ENCODE measurements around the gene CEP41. TPM values are rescaled to one million over a fixed set of nuclear protein-coding genes. Genes with fewer than 3 reads are reported as not detected.

CEP41 gene
- total RNA-seq, 1 experiment from 2014 or later: 21.6 TPM

DNA sequence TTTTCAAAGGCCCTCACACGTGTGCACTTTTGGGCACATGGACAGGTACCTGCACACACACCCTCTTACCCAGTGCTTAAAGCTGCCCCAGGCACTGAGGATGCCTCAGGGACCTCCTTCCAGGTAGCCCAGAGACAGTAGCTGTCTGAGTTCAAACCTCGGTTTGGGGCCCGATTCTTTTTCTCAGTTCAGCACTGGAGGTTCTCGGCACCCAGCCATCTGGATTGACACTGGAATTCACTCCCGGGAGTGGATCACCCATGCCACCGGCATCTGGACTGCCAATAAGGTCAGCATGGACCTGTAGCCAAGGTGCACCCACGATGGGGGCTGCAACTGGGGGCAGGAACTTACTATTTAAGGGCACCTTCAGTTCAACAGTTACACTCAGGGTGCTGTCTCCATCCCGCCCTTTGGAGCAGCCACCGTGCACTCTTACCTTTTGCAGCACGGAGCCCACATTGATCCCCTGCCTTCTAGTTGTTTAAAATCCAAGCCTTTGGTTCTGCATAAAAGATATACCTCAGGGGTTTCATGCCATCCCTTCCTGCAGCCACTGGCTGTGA, 78.5 kb downstream of the CEP41 start:
- H3K4me1 ChIP-seq (replicated peaks): peaks cover 63% of the 10 kb centered on the region
- DNase-seq (ENCODE audit: low read depth in 1 of 2, low spot score in 2 of 2): no peak

DNA sequence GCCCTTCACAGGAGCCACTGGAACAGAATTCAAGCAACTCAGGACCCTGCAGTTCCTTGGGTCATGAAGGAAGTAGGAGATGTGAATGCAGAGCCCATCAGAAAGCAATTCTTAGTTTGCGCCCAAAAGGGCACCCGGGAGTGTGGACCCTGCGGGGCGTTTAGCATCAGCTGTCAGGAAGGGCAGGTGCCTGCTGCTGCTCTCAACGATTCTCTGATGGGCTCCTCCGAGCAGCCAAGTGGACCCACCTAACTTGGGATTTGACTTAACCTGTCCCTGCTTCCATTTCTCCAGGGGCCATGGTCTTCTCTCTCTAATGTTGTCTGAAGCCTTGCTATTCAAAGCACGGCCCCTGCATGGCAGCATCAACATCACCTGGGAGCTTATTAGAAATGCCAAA, 79.1 kb downstream of the CEP41 start:
- H3K4me3 ChIP-seq: no peak overlapping the region
- H3K27me3 ChIP-seq (replicated peaks): no peaks in the 10 kb centered on the region
- H3K36me3 ChIP-seq: no peaks in the 10 kb centered on the region
- DNase-seq (ENCODE audit: low read depth in 1 of 2, low spot score in 2 of 2): no peak
- H3K4me1 ChIP-seq (replicated peaks): peaks cover 63% of the 10 kb centered on the region
- no peak overlapping the region for H3K27ac ChIP-seq
- no peaks in the 10 kb centered on the region for H3K9me3 ChIP-seq (replicated peaks)

More for the DNA sequence above, 78.5 kb downstream of the CEP41 start:
- Histone ChIP-seq H3K4me3 (no peak overlapping the region), H3K36me3 (no peaks in the 10 kb centered on the region), H3K27ac (no peak overlapping the region), H3K27me3 (replicated peaks) (no peaks in the 10 kb centered on the region), H3K9me3 (replicated peaks) (no peaks in the 10 kb centered on the region)

DNA sequence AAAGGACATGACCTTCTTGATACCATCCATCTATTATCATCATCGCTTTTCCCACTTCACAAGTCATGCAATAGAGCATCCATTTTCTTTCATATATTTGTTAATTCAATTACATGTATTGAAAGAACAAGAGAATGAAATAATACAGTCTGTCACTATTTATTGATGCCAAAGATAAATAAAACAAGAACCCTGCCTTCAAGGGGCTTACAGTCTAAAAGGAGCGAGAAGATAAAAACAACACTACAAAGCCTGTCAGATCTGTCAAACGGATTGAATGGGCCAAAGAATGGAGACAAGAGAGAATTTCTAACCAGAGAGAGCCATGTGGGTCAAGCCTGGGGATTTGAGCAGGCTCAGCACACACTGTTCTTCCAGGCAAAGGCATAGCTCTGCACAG, 80.3 kb downstream of the CEP41 start:
- H3K9me3 ChIP-seq (replicated peaks): no peaks in the 10 kb centered on the region
- H3K4me1 ChIP-seq (replicated peaks): peaks cover 60% of the 10 kb centered on the region
- H3K36me3 ChIP-seq: no peaks in the 10 kb centered on the region
- H3K4me3 ChIP-seq: no peak overlapping the region
- no peak overlapping the region for H3K27ac ChIP-seq
- no peaks in the 10 kb centered on the region for H3K27me3 ChIP-seq (replicated peaks)
- no peak for DNase-seq (ENCODE audit: low read depth in 1 of 2, low spot score in 2 of 2)

GRCh38 chr7:130359276-130359857, 81.4 kb downstream of the CEP41 start:
- Histone ChIP-seq H3K9me3 (replicated peaks) (no peaks in the 10 kb centered on the region), H3K27me3 (replicated peaks) (no peaks in the 10 kb centered on the region), H3K27ac (no peak overlapping the region), H3K36me3 (no peaks in the 10 kb centered on the region), H3K4me3 (no peak overlapping the region), H3K4me1 (replicated peaks) (peaks cover 58% of the 10 kb centered on the region)
- no peak for DNase-seq (ENCODE audit: low read depth in 1 of 2, low spot score in 2 of 2)

GRCh38 chr7:130358471-130358870, 82.3 kb downstream of the CEP41 start:
- Histone ChIP-seq H3K27me3 (replicated peaks) (no peaks in the 10 kb centered on the region), H3K4me1 (replicated peaks) (peaks cover 57% of the 10 kb centered on the region), H3K27ac (0 out of 2 replicates have a peak overlapping the region, but pooled peaks have one; percentile 97), H3K4me3 (no peak overlapping the region), H3K9me3 (replicated peaks) (no peaks in the 10 kb centered on the region), H3K36me3 (no peaks in the 10 kb centered on the region)
- DNase-seq (ENCODE audit: low read depth in 1 of 2, low spot score in 2 of 2): no peak

DNA sequence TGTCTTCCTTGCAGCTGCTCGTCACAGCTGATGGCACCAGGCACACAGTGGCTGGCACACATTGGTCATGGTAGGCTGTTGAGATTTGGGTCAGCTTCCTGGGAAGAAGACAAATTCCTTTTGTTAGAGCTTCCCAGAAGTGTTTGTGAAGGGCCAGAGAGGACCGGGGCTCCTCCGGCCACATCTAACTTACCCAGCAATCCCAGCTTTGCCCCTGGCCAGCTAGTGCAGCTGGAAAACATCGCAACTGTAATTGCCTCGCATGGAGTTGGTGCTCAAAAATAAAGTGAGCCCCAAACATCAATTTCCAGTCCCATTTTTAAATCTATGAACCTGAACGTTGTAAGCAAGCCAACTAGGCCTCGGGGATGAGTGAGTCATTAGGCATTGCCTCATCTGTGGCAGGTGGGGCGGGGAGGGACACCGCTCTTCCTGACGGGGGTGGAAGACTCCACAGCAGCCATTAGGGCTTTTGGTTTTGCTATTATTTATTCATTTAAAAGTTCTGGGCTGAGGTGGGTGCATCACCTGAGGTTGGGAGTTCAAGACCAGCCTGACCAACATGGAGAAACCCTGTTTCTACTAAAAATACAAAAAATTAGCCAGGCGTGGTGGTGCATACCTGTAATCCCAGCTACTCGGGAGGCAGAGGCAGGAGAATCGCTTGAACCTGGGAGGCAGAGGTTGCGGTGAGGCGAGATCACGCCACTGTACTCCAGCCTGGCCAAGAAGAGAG, 83.8 kb downstream of the CEP41 start:
- Histone ChIP-seq H3K4me3 (no peak overlapping the region), H3K36me3 (no peaks in the 10 kb centered on the region), H3K27ac (peak overlapping the region; percentile 97), H3K4me1 (replicated peaks) (peaks cover 62% of the 10 kb centered on the region), H3K9me3 (replicated peaks) (no peaks in the 10 kb centered on the region), H3K27me3 (replicated peaks) (no peaks in the 10 kb centered on the region)
- DNase-seq (ENCODE audit: low read depth in 1 of 2, low spot score in 2 of 2): peak; percentile 83 to 86

DNA sequence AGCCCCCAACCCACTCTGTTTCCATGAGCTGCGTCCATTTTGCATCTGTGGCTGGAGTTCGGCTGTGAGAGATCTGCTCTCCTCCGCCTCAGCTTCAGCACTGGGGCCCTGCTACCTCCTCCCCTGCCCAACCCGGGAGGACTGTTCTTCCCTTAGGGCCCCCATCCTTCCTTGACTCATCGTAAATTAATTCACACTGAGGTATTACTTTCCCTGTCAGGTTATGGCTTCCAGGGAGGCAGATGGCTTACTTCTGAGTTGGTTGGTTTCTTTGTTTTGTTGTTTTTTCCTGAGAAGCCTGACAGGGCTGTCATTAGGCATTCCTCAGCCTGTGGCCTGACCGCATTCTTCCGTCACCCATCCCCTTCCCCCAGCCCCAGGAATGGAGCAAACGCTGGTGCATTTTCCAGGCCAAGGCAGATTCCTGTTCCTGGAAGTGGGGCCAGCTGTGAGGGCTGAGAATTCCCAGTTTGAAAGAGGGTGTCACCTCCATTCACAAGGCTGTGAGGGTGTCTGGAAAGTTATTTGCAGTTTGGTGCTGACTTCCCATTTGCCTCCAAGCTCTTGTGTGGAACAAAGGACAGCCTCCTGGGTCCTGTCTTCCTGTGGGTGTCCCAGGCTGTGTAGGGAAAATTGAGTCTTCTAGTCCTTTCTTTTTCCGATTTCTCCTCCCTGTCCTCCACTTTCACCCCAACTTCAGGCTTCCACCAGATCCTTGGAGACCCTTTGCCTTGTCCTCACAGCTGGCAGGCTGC, 84.5 kb downstream of the CEP41 start:
- peak overlapping the region; percentile 97 for H3K27ac ChIP-seq
- H3K4me1 ChIP-seq (replicated peaks): peaks cover 70% of the 10 kb centered on the region
- no peaks in the 10 kb centered on the region for H3K27me3 ChIP-seq (replicated peaks)
- H3K4me3 ChIP-seq: no peak overlapping the region
- H3K36me3 ChIP-seq: no peaks in the 10 kb centered on the region
- peak; percentile 98 to 99 for DNase-seq (ENCODE audit: low read depth in 1 of 2, low spot score in 2 of 2)
- H3K9me3 ChIP-seq (replicated peaks): no peaks in the 10 kb centered on the region

- DNase-seq (ENCODE audit: low read depth in 1 of 2, low spot score in 2 of 2): no peak
- Histone ChIP-seq H3K27me3 (replicated peaks) (no peaks in the 10 kb centered on the region), H3K9me3 (replicated peaks) (no peaks in the 10 kb centered on the region), H3K36me3 (no peaks in the 10 kb centered on the region), H3K4me1 (replicated peaks) (peaks cover 72% of the 10 kb centered on the region), H3K4me3 (no peak overlapping the region), H3K27ac (peak overlapping the region; percentile 58)
Measured at GRCh38 chr7:130353196-130353595, 87.6 kb downstream of the CEP41 start.

DNA sequence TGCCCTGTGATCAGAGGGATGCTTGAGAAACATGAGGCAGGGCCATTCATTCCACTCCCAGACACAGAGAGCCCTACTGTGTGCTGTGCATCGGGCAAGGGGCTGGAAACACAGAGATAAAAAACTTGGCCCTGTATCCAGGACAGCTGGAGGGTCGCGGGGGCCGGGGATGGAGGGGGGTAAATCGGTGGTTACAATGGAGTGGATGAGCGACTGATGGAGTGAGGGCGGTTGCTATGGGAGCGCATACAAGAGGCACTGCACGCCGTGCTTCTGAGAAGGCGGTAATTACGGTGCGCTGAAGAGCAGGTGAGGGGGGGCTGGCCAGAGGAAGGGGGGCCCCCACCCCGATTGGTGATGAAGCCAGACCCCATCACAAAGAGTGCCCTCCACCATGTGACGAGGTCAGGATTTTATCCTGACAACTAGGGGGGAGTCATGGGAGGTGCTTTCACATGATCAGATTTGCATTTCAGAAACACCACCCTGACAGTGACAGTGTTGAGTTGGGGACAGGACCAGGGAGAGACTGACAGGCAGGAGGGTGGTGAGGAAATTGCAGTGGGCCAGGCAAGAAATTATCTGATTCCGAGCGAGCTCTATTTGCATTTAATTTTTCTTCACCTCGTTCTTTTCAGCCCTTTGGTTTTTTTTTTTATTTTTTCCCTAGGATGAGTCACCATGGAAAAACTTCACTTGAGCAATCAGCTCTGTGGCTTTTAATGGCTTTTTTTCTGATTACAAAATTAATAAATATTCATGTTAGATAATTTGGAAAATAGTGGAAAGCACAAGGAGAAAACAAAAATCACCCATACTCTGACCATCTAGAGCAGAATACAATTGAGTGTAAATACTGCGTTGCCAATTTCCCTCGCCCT, 88.4 kb downstream of the CEP41 start:
- DNase-seq (ENCODE audit: low read depth in 1 of 2, low spot score in 2 of 2): peak in 1 of 2 experiments; percentile 68
- Histone ChIP-seq H3K27ac (peak overlapping the region; percentile 58), H3K4me3 (no peak overlapping the region), H3K4me1 (replicated peaks) (peaks cover 65% of the 10 kb centered on the region), H3K27me3 (replicated peaks) (no peaks in the 10 kb centered on the region), H3K36me3 (no peaks in the 10 kb centered on the region), H3K9me3 (replicated peaks) (no peaks in the 10 kb centered on the region)

- Histone ChIP-seq H3K9me3 (replicated peaks) (no peaks in the 10 kb centered on the region), H3K36me3 (no peaks in the 10 kb centered on the region), H3K27ac (no peak overlapping the region)
Measured at GRCh38 chr7:130351791-130352090, 89.1 kb downstream of the CEP41 start.

GRCh38 chr7:130350945-130351790, 89.6 kb downstream of the CEP41 start:
- H3K9me3 ChIP-seq (replicated peaks): no peaks in the 10 kb centered on the region

More at GRCh38 chr7:130351791-130352090, 89.1 kb downstream of the CEP41 start:
- Histone ChIP-seq H3K4me1 (replicated peaks) (peaks cover 58% of the 10 kb centered on the region), H3K27me3 (replicated peaks) (no peaks in the 10 kb centered on the region), H3K4me3 (no peak overlapping the region)
- DNase-seq (ENCODE audit: low read depth in 1 of 2, low spot score in 2 of 2): no peak

GRCh38 chr7:130349911-130350782, 90.7 kb downstream of the CEP41 start:
- peak overlapping the region; percentile 22; the same call in 1 of the 2 replicates for H3K27ac ChIP-seq
- no peaks in the 10 kb centered on the region for H3K9me3 ChIP-seq (replicated peaks)
- no peaks in the 10 kb centered on the region for H3K27me3 ChIP-seq (replicated peaks)
- no peak for DNase-seq (ENCODE audit: low read depth in 1 of 2, low spot score in 2 of 2)
- no peak overlapping the region for H3K4me3 ChIP-seq
- H3K36me3 ChIP-seq: no peaks in the 10 kb centered on the region
- H3K4me1 ChIP-seq (replicated peaks): peaks cover 44% of the 10 kb centered on the region

More at GRCh38 chr7:130350945-130351790, 89.6 kb downstream of the CEP41 start:
- Histone ChIP-seq H3K4me3 (no peak overlapping the region), H3K27me3 (replicated peaks) (no peaks in the 10 kb centered on the region), H3K36me3 (no peaks in the 10 kb centered on the region), H3K27ac (peak overlapping the region; percentile 48), H3K4me1 (replicated peaks) (peaks cover 53% of the 10 kb centered on the region)
- peak in 1 of 2 experiments; percentile 58 for DNase-seq (ENCODE audit: low read depth in 1 of 2, low spot score in 2 of 2)

All from SJSA1 (cell line).